Measurements from ENCODE around the gene GSTT2.
"Not testable (repeated sequence)": the region's sequence is repeated elsewhere in the genome, so short reads cannot be mapped to it uniquely, and the experiment has no call there.

GRCh38 chr22:23979557-23980240, at the start of gene GSTT2:
- TF ChIP-seq, protein P1, sequence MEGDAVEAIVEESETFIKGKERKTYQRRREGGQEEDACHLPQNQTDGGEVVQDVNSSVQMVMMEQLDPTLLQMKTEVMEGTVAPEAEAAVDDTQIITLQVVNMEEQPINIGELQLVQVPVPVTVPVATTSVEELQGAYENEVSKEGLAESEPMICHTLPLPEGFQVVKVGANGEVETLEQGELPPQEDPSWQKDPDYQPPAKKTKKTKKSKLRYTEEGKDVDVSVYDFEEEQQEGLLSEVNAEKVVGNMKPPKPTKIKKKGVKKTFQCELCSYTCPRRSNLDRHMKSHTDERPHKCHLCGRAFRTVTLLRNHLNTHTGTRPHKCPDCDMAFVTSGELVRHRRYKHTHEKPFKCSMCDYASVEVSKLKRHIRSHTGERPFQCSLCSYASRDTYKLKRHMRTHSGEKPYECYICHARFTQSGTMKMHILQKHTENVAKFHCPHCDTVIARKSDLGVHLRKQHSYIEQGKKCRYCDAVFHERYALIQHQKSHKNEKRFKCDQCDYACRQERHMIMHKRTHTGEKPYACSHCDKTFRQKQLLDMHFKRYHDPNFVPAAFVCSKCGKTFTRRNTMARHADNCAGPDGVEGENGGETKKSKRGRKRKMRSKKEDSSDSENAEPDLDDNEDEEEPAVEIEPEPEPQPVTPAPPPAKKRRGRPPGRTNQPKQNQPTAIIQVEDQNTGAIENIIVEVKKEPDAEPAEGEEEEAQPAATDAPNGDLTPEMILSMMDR (IDR thresholded peaks at IDR 0.05), result not testable (repeated sequence)
- not testable (repeated sequence) for TF ChIP-seq POLR2A, EP300 (IDR thresholded peaks at IDR 0.05)
